IMR-90 (cell line): ENCODE measurements around the gene ECM1. TPM values are rescaled to one million over a fixed set of nuclear protein-coding genes. Genes with fewer than 3 reads are reported as not detected.

Experiments used
- ATAC-seq: fragments of 200-7000 bp; cut with Tn5 transposase; 2 replicates; pipeline ENCODE4 v1.9.1; 2020; ENCODE audit warnings: low read depth, mild to moderate bottlenecking, moderate library complexity
- BruUV-seq: library from RNA; stranded (reverse); fragments of 400-500 nt; replicated peaks from 2 replicates; lab custom pipeline; 2021; lab: Mats Ljungman, UMichigan
- CTCF ChIA-PET: fragments of 300-600 bp; formaldehyde crosslinking; extraction: SDS; loops from one replicate; lab custom pipeline; 2021; ENCODE audit warnings: antibody characterized with exemption; lab: Yijun Ruan, JAX
- POLR2A ChIA-PET: fragments of 300-600 bp; sonication (Branson Sonifier 250); formaldehyde crosslinking; loops from one replicate; lab custom pipeline; 2022; ENCODE audit warnings: antibody characterized with exemption; ENCODE audit not compliant: unreplicated experiment; lab: Charles Lee
- DNase-seq: peaks from one replicate; pipeline ENCODE4 v3.0.0; 2013
- H2AFZ ChIP-seq: replicated peaks from 2 replicates; pipeline ENCODE3; 2013; ENCODE audit warnings: low read length, mild to moderate bottlenecking; ENCODE audit not compliant: poor library complexity
- H2AK5ac ChIP-seq: 2 replicates; pipeline ENCODE4 v1.6.1; 2013; ENCODE audit warnings: low read depth, low read length, inconsistent platforms
- H2AK9ac ChIP-seq: replicated peaks from 2 replicates; pipeline ENCODE3; 2013; ENCODE audit warnings: mild to moderate bottlenecking, low read depth, low read length, moderate library complexity; ENCODE audit not compliant: poor library complexity
- H2BK120ac ChIP-seq: 2 replicates; pipeline ENCODE4 v1.6.1; 2013; ENCODE audit warnings: low read depth, low read length, inconsistent platforms
- H2BK15ac ChIP-seq: 3 replicates; pipeline ENCODE4 v1.6.1; 2013; ENCODE audit warnings: low read depth, low read length, inconsistent platforms
- H2BK20ac ChIP-seq: 2 replicates; pipeline ENCODE4 v1.6.1; 2013; ENCODE audit warnings: low read depth, mild to moderate bottlenecking, inconsistent platforms, low read length, moderate library complexity
- H2BK5ac ChIP-seq: 2 replicates; pipeline ENCODE4 v1.6.1; 2013; ENCODE audit warnings: mild to moderate bottlenecking, low read depth, low read length, inconsistent platforms; ENCODE audit not compliant: poor library complexity, severe bottlenecking
- H3K14ac ChIP-seq: replicated peaks from 2 replicates; pipeline ENCODE4 v1.6.1; 2013; ENCODE audit warnings: low read depth, low read length, inconsistent platforms
- H3K18ac ChIP-seq: 2 replicates; pipeline ENCODE4 v1.6.1; 2013; ENCODE audit warnings: low read depth, low read length, control low read depth
- H3K23ac ChIP-seq: 2 replicates; pipeline ENCODE4 v1.6.1; 2013; ENCODE audit warnings: low read depth, low read length, inconsistent platforms
- H3K27ac ChIP-seq: 2 replicates; pipeline ENCODE4 v1.5.1; 2013; ENCODE audit warnings: mild to moderate bottlenecking, control low read depth, low read length; ENCODE audit not compliant: insufficient read depth
- H3K27me3 ChIP-seq: 2 replicates; pipeline ENCODE4 v1.6.1; 2013; ENCODE audit warnings: low read length; ENCODE audit not compliant: control insufficient read depth, insufficient read depth
- H3K36me3 ChIP-seq: 2 replicates; pipeline ENCODE4 v1.6.1; 2013; ENCODE audit warnings: low read length, mixed read lengths; ENCODE audit not compliant: control insufficient read depth, insufficient read depth
- H3K4ac ChIP-seq: 2 replicates; pipeline ENCODE4 v1.6.1; 2013; ENCODE audit warnings: low read depth, low read length, inconsistent platforms
- H3K4me1 ChIP-seq: 2 replicates; pipeline ENCODE4 v1.6.1; 2013; ENCODE audit warnings: low read length, mixed read lengths; ENCODE audit not compliant: control insufficient read depth, insufficient read depth
- H3K4me2 ChIP-seq: 2 replicates; pipeline ENCODE4 v1.6.1; 2013; ENCODE audit warnings: low read depth, mild to moderate bottlenecking, control low read depth, low read length, moderate library complexity
- H3K4me3 ChIP-seq: 2 replicates; pipeline ENCODE4 v1.5.1; 2013; ENCODE audit warnings: low read depth, mild to moderate bottlenecking, control low read depth, low read length, moderate library complexity; ENCODE audit not compliant: insufficient read depth
- H3K56ac ChIP-seq: 2 replicates; pipeline ENCODE4 v1.6.1; 2013; ENCODE audit warnings: low read length, inconsistent platforms; ENCODE audit not compliant: insufficient read depth; ENCODE audit errors: extremely low read depth
- H3K79me1 ChIP-seq, 2 experiments: 2 replicates each; pipeline ENCODE4 v1.6.1; 2013; ENCODE audit warnings: low read length in 2 of 2, inconsistent platforms in 1 of 2, low read depth in 1 of 2
- H3K9ac ChIP-seq: 2 replicates; pipeline ENCODE4 v1.6.1; 2013; ENCODE audit warnings: low read depth, low read length, control low read depth
- H3K9me1 ChIP-seq: 2 replicates; pipeline ENCODE4 v1.6.1; 2013; ENCODE audit warnings: low read length, inconsistent platforms; ENCODE audit not compliant: insufficient read depth
- H3K9me3 ChIP-seq: 2 replicates; pipeline ENCODE4 v1.6.1; 2013; ENCODE audit warnings: low read length; ENCODE audit not compliant: control insufficient read depth, insufficient read depth
- H4K20me1 ChIP-seq: 2 replicates; pipeline ENCODE4 v1.6.1; 2013; ENCODE audit warnings: low read length, inconsistent platforms; ENCODE audit not compliant: insufficient read depth
- H4K5ac ChIP-seq: 2 replicates; pipeline ENCODE4 v1.6.1; 2013; ENCODE audit warnings: mild to moderate bottlenecking, low read depth, low read length, control low read depth
- H4K8ac ChIP-seq, 2 experiments: 2 replicates each; pipeline ENCODE4 v1.6.1; 2013; ENCODE audit warnings: low read depth in 2 of 2, low read length in 2 of 2, control low read depth in 1 of 2, inconsistent platforms in 1 of 2
- H4K91ac ChIP-seq: 2 replicates; pipeline ENCODE4 v1.6.1; 2013; ENCODE audit warnings: low read depth, low read length, inconsistent platforms; ENCODE audit not compliant: insufficient read depth
- BHLHE40 ChIP-seq: fragments of 150-350 bp; IDR thresholded peaks from 2 replicates; pipeline ENCODE4 v1.6.1; 2016; ENCODE audit warnings: mild to moderate bottlenecking, low read depth, low read length
- CEBPB ChIP-seq: IDR thresholded peaks from 2 replicates; pipeline ENCODE4 v1.6.1; 2012; ENCODE audit warnings: low read depth, low read length, improper control_type of control experiment
- FOS ChIP-seq: fragments of 150-350 bp; IDR thresholded peaks from 2 replicates; pipeline ENCODE4 v1.6.1; 2016; ENCODE audit warnings: low read depth, low read length
- MAFK ChIP-seq: IDR thresholded peaks from 2 replicates; pipeline ENCODE4 v1.6.1; 2012; ENCODE audit warnings: low read depth, low read length, improper control_type of control experiment
- MXI1 ChIP-seq: IDR thresholded peaks from 2 replicates; pipeline ENCODE4 v1.6.1; 2012; ENCODE audit warnings: low read depth, mild to moderate bottlenecking, low read length, moderate library complexity, borderline replicate concordance
- NFE2L2 ChIP-seq: fragments of 150-350 bp; IDR thresholded peaks from 2 replicates; pipeline ENCODE4 v1.6.1; 2016; ENCODE audit warnings: low read depth, mild to moderate bottlenecking, low read length
- POLR2A ChIP-seq: IDR thresholded peaks from 2 replicates; pipeline ENCODE4 v1.6.1; 2012; ENCODE audit warnings: mild to moderate bottlenecking, low read depth, low read length
- RAD21 ChIP-seq: IDR thresholded peaks from 2 replicates; pipeline ENCODE4 v1.6.1; 2012; ENCODE audit warnings: low read length, improper control_type of control experiment
- RFX5 ChIP-seq: IDR thresholded peaks from 2 replicates; pipeline ENCODE4 v1.8.0; 2012; ENCODE audit warnings: low read depth, mild to moderate bottlenecking, low read length, moderate library complexity
- SMC3 ChIP-seq: fragments of 150-350 bp; IDR thresholded peaks from 2 replicates; pipeline ENCODE4 v1.6.1; 2016; ENCODE audit warnings: low read depth, mild to moderate bottlenecking, antibody characterized with exemption, low read length, moderate library complexity
- WGBS, 2 experiments: methylation state at CpG; one replicate each; pipeline versions ENCODE4 v1.1.5 to v1.1.7; 2013; ENCODE audit warnings: missing lambda C conversion rate in 2 of 2; ENCODE audit not compliant: insufficient read length in 1 of 2; ENCODE audit errors: extremely low coverage in 2 of 2; 5-methylcytosine and 5-hydroxymethylcytosine counted together
- dilution Hi-C: fragments of 300-500 bp; cut with HindIII; formaldehyde crosslinking; loops from one replicate; pipeline ENCODE4 v1.14.3; 2018; ENCODE audit warnings: low sequenced_read_pairs; ENCODE audit not compliant: unreplicated experiment
- in situ Hi-C: fragments of 300-500 bp; cut with MboI; formaldehyde crosslinking; loops from 3 replicates; pipeline ENCODE4 v1.14.3; 2019; ENCODE audit warnings: low sequenced_read_pairs, inconsistent platforms, mixed read lengths
- intact Hi-C: fragments of 100-400 bp; cut with micrococcal nuclease; formaldehyde crosslinking; loops from 2 replicates; pipeline ENCODE4 v1.10.0; 2022
- polyA plus RNA-seq, 3 experiments: library from polyadenylated mRNA; depleted of rRNA; stranded (reverse); fragments of >200 nt; gene quantifications; 2 replicates each; pipeline ENCODE4 v1.2.3, GENCODE V29; 2012; ENCODE audit warnings: low replicate concordance in 1 of 3
- total RNA-seq: library from RNA; depleted of rRNA; stranded (reverse); fragments of >200 nt; gene quantifications from 2 replicates; pipeline ENCODE4 v1.2.3, GENCODE V29; 2012
- TF ChIP-seq, protein P1 (sequence below): fragments of 150-350 bp; IDR thresholded peaks from 2 replicates; pipeline ENCODE4 v1.6.1; 2017; ENCODE audit warnings: mild to moderate bottlenecking, antibody characterized with exemption, low read length, low read depth
- TF ChIP-seq, protein P2 (sequence below): fragments of 150-350 bp; IDR thresholded peaks from 2 replicates; pipeline ENCODE4 v1.6.1; 2016; ENCODE audit warnings: low read depth, mild to moderate bottlenecking, low read length, moderate library complexity, borderline replicate concordance
- TF ChIP-seq, protein P3 (sequence below): conservative IDR thresholded peaks from 2 replicates; pipeline ENCODE4 v1.5.1; 2012; ENCODE audit warnings: mild to moderate bottlenecking, low read depth, low read length, improper control_type of control experiment

Gene ECM1
- total and polyA plus RNA-seq, 2 of the 4 experiments (the other 2 are of a cell fraction) = 20.1 to 230 TPM

GRCh38 chr1:150529017-150529416, 21.1 kb downstream of the ECM1 start:
- Histone ChIP-seq H4K8ac (peak overlapping the region in 1 of 2 experiments; percentile 69; a peak in 1 of 4 replicates), H3K18ac (peak overlapping the region; percentile 35; the same call in 1 of the 2 replicates), H3K56ac (no peak overlapping the region), H3K23ac (peak overlapping the region; percentile 73; the same call in 1 of the 2 replicates), H2BK20ac (peak overlapping the region; percentile 57; the same call in 1 of the 2 replicates), H3K27ac (peak overlapping the region; percentile 28), H4K20me1 (no peaks in the 10 kb centered on the region), H3K4ac (peak overlapping the region; percentile 52), H3K27me3 (no peaks in the 10 kb centered on the region), H4K91ac (no peak overlapping the region), H3K4me1 (peaks cover 9% of the 10 kb centered on the region), H4K5ac (peak overlapping the region; percentile 25; the same call in 1 of the 2 replicates), H3K9me1 (no peaks in the 10 kb centered on the region), H2BK5ac (peak overlapping the region; percentile 36), H3K4me2 (peak overlapping the region; percentile 5; the same call in 1 of the 2 replicates), H3K36me3 (no peaks in the 10 kb centered on the region), H3K79me1 (peaks cover 0 to 2% of the 10 kb centered on the region in 2 experiments; a peak in 1 of 4 replicates), H2AK5ac (no peak overlapping the region), H2AFZ (peak overlapping the region; percentile 64), H2BK120ac (peak overlapping the region; percentile 68), H3K9me3 (no peaks in the 10 kb centered on the region), H3K9ac (peak overlapping the region; percentile 2; the same call in 1 of the 2 replicates), H2AK9ac (no peak overlapping the region), H3K14ac (peak overlapping the region; percentile 73; the same call in 1 of the 2 replicates), H3K4me3 (no peak overlapping the region), H2BK15ac (no peak overlapping the region; the same call in 2 of the 3 replicates)
- TF ChIP-seq CEBPB (no peak), MXI1 (no peak), POLR2A (no peak), BHLHE40 (no peak), FOS (no peak), RFX5 (no peak), SMC3 (no peak), MAFK (no peak), RAD21 (no peak), NFE2L2 (no peak)
- TF ChIP-seq, protein P1, sequence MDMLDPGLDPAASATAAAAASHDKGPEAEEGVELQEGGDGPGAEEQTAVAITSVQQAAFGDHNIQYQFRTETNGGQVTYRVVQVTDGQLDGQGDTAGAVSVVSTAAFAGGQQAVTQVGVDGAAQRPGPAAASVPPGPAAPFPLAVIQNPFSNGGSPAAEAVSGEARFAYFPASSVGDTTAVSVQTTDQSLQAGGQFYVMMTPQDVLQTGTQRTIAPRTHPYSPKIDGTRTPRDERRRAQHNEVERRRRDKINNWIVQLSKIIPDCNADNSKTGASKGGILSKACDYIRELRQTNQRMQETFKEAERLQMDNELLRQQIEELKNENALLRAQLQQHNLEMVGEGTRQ = no peak
- TF ChIP-seq, protein P2, sequence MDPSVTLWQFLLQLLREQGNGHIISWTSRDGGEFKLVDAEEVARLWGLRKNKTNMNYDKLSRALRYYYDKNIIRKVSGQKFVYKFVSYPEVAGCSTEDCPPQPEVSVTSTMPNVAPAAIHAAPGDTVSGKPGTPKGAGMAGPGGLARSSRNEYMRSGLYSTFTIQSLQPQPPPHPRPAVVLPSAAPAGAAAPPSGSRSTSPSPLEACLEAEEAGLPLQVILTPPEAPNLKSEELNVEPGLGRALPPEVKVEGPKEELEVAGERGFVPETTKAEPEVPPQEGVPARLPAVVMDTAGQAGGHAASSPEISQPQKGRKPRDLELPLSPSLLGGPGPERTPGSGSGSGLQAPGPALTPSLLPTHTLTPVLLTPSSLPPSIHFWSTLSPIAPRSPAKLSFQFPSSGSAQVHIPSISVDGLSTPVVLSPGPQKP = no peak
- TF ChIP-seq, protein P3, sequence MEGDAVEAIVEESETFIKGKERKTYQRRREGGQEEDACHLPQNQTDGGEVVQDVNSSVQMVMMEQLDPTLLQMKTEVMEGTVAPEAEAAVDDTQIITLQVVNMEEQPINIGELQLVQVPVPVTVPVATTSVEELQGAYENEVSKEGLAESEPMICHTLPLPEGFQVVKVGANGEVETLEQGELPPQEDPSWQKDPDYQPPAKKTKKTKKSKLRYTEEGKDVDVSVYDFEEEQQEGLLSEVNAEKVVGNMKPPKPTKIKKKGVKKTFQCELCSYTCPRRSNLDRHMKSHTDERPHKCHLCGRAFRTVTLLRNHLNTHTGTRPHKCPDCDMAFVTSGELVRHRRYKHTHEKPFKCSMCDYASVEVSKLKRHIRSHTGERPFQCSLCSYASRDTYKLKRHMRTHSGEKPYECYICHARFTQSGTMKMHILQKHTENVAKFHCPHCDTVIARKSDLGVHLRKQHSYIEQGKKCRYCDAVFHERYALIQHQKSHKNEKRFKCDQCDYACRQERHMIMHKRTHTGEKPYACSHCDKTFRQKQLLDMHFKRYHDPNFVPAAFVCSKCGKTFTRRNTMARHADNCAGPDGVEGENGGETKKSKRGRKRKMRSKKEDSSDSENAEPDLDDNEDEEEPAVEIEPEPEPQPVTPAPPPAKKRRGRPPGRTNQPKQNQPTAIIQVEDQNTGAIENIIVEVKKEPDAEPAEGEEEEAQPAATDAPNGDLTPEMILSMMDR = no peak
- intact Hi-C loops = no loop called here
- ATAC-seq (peak; percentile 16; the same call in 1 of the 2 replicates), DNase-seq (peak; percentile 81)
- WGBS, 2 experiments = 6% methylated on average over 3 of the region's 4 CpGs; no CpG with 5 or more reads in 1 of the 2 experiments
- ChIA-PET CTCF (interaction anchor here (0.9 to 1.5 kb wide), 3 partner anchors 13 to 19 kb away, joined by 4 to 5 read pairs (median 4); partner anchors contain the start of gene FALEC), POLR2A (no interaction called here)
- no TSS peak for BruUV-seq
- in situ Hi-C loops = no loop called here
- dilution Hi-C loops = no loop called here
